ENCODE data around the gene FAM222A.

The FAM222A gene

DNA sequence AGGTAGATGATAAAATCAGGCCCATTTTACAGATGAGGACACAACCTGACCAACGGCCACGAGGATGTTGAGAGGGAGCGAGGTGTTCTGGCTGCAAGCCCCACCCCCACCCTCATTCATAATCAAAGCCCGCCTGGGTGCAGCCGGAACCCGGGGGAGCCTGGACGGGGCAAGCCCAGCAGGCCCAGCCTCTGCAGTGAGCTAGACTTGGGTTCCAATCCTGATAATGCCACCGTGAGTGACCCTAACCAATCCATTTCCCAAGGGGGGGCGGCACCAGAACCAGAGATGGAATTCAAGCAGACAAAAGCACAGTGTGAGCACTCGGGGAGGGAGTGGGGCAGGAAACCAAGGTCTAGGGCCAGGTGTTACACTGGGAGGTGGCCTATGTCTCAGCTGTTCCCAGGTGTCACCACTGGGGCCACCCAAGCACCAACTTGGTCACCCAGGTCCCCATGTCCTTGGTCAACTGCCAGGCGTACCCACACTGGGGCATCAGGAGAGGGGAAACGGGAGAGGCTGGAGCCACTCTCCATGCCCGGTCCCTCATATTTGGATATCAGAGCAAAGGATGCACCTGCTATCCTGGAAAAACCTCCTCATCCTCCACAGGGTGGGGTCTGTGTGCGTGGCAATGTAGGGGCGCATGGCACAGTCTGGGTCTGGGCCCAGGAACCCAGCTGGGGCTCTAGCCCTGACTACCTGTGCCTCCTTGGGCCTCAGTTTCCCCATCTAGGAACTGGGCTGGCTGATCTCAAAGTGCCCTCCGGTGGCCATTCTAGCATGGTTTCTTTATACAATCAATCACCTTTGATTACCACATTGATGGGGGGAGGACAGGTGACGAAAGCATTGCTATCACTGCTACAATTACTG is 58.4 kb downstream of the FAM222A start (continued):
- no peak for TF ChIP-seq HOXA7 (CRISPR knock-in tag; IDR thresholded peaks at IDR 0.05; ENCODE audit: borderline replicate concordance)

- H3K36me3 ChIP-seq (ENCODE audit: control insufficient read depth in 2 of 2, insufficient read depth in 1 of 2, low read length in 2 of 2) = no peaks in the 10 kb centered on the region
- no peaks in the 10 kb centered on the region for H3K9me3 ChIP-seq (ENCODE audit: control insufficient read depth, insufficient read depth, low read depth, low read length)
- ChIA-PET CTCF (interaction anchor here (0.6 to 9.3 kb wide), 5 partner anchors 10 to 458 kb away, joined by 3 to 89 read pairs (median 30); no protein-coding TSS in a partner anchor), POLR2A (interaction anchor here (1.5 kb wide), 1 partner anchor 9 kb away, joined by 3 read pairs; no protein-coding TSS in a partner anchor)
- H3K4me3 ChIP-seq (ENCODE audit: low read depth, low read length) = no peak overlapping the region
- H3K27ac ChIP-seq (ENCODE audit: extremely low read depth, low read depth, low read length) = no peak overlapping the region
- TF ChIP-seq ZNF558 (tag by site-specific recombination; IDR thresholded peaks at IDR 0.05) = no peak
- TF ChIP-seq ZNF785 (tag by site-specific recombination; IDR thresholded peaks at IDR 0.05) = no peak
- TF ChIP-seq ZNF514 (tag by site-specific recombination; IDR thresholded peaks at IDR 0.05) = no peak
- TF ChIP-seq ZNF629 (tag by site-specific recombination; IDR thresholded peaks at IDR 0.05) = no peak
- 0 out of 2 replicates have a peak, but pooled peaks have one; percentile 14 for TF ChIP-seq ZNF600 (tag by site-specific recombination; IDR thresholded peaks at IDR 0.05)
- TF ChIP-seq ZNF621 (tag by site-specific recombination; IDR thresholded peaks at IDR 0.05) = no peak
- TF ChIP-seq ZBTB17 (tag by site-specific recombination; IDR thresholded peaks at IDR 0.05) = peak; percentile 40; the same call in 1 of the 2 replicates
- TF ChIP-seq ZNF324 (tag by site-specific recombination; IDR thresholded peaks at IDR 0.05) = no peak
- no peak for TF ChIP-seq ZNF202 (tag by site-specific recombination; IDR thresholded peaks at IDR 0.05; ENCODE audit: borderline replicate concordance)
- no peak for TF ChIP-seq ZBTB44 (tag by site-specific recombination; IDR thresholded peaks at IDR 0.05)
- no peak for TF ChIP-seq ZNF404 (tag by site-specific recombination; IDR thresholded peaks at IDR 0.05)
- no peak for TF ChIP-seq GLIS2 (tag by site-specific recombination; IDR thresholded peaks at IDR 0.05)
- no peak for TF ChIP-seq ZNF146 (tag by site-specific recombination; IDR thresholded peaks at IDR 0.05)
- TF ChIP-seq ZNF350 (tag by site-specific recombination; IDR thresholded peaks at IDR 0.05) = no peak
- TF ChIP-seq REST (tag by site-specific recombination; IDR thresholded peaks at IDR 0.05) = peak; percentile 54; the same call in 1 of the 2 replicates
- TF ChIP-seq ZNF221 (tag by site-specific recombination; IDR thresholded peaks at IDR 0.05; ENCODE audit: borderline replicate concordance) = no peak
- no peaks in the 10 kb centered on the region for H3K4me1 ChIP-seq (ENCODE audit: control insufficient read depth, insufficient read depth, low read length)
These were observed 59.1 kb downstream of the FAM222A start for GRCh38 chr12:109772622-109773321.

All from HEK293 (cell line).